ENCODE data around the gene UGT1A9.

The UGT1A9 gene

DNA sequence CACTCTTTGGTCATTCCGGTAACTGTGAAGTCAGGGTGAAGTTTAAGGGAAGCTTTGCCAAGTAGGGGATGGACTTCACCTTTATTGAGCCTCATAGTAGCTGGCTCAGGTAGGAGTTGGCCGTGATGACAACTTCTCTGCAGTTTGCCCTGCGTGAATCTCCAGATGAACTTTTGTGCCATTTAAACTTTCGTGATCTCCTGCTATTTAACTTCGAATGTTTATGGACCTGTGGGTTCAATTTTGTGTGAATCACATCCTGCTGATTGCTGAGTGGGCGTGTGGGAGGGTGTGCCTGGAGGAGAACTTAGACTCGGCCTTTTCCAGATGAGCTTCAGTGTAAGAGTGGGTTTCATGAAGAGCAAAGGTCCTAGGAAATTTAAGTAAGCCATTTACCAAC, 92.6 kb downstream of the UGT1A9 start:
- no peak for DNase-seq

DNA sequence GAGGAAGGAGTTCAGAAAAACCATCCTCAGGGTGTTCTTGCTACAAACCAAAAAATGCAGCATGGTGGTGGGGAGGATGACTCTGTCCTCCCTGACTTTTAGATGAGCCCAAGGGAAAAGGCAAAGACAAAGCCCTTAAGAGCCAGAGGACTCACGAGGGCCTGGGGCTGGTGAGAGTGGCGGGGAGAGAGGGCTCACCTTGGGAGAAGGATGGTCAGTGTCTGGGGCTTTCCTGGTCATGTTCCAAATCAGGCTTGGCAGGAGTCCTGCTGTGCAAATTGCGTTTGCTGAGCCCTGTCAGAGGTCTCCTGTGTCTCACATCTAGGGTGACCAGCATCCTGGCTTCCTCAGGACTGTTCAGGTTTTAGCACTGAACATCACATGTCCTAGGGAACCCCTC, 93.1 kb downstream of the UGT1A9 start:
- DNase-seq, result no peak

DNA sequence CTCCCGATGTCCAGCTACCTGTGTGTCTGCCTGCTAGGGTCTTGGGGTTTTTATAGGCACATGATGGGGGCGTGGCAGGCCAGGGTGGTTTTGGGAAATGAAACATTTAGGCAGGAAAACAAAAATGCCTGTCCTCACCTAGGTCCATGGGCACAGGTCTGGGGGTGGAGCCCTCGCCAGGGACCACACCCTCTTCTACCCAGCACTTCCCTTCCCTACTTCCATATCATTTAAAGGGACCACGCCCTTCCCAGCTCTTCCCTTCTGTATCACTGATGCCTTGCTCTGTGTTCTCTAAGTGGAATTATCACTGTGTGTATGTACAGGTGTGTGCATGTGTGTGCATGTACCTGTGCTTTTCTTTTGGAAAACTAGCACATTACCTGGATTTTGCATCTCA, 94.7 kb downstream of the UGT1A9 start:
- no peak for DNase-seq

DNA sequence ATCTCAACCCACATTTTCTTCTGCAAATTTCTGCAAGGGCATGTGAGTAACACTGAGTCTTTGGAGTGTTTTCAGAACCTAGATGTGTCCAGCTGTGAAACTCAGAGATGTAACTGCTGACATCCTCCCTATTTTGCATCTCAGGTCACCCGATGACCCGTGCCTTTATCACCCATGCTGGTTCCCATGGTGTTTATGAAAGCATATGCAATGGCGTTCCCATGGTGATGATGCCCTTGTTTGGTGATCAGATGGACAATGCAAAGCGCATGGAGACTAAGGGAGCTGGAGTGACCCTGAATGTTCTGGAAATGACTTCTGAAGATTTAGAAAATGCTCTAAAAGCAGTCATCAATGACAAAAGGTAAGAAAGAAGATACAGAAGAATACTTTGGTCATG, 96.4 kb downstream of the UGT1A9 start:
- no peak for DNase-seq

DNA sequence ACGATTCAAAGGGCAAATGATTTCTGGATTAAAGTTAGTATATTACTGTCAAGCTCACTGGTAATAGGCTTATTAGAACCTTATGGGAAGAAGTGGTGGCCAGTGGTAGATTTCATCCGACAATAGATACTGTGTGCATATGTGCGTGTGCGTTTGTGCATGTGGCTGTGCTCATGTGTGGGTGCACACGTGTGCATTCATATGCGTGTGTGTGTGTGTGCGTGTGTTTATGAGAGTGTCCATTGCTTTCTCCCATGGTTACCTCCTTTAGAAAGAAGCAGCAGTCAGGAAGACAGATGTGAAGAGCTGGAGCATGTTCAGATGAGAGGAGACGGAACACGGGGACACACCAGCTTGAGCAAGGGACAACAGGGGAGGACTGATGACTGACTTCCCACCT, 97.6 kb downstream of the UGT1A9 start:
- DNase-seq, result no peak

DNA sequence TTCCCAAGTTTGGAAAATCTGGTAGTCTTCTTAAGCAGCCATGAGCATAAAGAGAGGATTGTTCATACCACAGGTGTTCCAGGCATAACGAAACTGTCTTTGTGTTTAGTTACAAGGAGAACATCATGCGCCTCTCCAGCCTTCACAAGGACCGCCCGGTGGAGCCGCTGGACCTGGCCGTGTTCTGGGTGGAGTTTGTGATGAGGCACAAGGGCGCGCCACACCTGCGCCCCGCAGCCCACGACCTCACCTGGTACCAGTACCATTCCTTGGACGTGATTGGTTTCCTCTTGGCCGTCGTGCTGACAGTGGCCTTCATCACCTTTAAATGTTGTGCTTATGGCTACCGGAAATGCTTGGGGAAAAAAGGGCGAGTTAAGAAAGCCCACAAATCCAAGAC, 100.5 kb downstream of the UGT1A9 start:
- no peak for DNase-seq

DNA sequence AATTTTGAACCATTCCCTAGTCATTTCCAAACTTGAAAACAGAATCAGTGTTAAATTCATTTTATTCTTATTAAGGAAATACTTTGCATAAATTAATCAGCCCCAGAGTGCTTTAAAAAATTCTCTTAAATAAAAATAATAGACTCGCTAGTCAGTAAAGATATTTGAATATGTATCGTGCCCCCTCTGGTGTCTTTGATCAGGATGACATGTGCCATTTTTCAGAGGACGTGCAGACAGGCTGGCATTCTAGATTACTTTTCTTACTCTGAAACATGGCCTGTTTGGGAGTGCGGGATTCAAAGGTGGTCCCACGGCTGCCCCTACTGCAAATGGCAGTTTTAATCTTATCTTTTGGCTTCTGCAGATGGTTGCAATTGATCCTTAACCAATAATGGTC, 100.9 kb downstream of the UGT1A9 start:
- DNase-seq, result no peak

DNA sequence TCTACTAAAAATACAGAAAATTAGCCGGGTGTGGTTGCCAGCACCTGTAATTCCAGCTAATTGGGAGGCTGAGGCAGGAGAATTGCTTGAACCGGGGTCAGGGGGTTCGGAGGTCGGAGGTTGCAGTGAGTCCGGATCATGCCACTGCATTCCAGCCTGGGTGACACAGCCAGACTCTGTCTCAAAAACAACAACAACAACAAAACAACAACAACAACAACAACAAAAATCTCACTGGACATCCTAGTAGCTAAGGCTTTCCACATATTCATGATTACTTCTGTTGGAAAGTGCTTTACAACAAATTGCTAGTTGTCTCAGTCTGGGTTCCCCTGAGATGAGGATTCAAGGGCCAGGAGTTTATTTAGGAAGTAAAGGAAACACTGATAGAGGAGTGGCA, 102.2 kb downstream of the UGT1A9 start:
- DNase-seq, result no peak

DNA sequence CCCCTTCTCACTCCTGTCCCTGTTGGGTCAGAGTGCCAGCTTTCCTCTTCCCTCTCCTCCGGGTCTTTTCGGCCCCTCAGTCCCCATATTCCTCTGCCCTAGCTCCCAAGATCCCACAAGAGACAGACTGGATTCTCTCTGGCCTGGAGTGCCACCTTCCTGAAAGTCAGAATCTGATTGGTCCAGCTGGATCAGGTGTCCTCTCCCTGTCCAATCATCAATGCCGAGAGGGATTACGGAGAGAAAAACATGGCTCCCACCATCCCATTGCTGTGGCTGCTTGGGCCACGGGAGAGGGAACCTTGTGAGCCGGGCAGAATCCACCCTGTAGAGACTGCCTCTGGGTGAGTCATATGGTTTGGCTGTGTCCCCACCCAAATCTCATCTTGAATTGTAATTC, 103.7 kb downstream of the UGT1A9 start:
- DNase-seq, result no peak

DNA sequence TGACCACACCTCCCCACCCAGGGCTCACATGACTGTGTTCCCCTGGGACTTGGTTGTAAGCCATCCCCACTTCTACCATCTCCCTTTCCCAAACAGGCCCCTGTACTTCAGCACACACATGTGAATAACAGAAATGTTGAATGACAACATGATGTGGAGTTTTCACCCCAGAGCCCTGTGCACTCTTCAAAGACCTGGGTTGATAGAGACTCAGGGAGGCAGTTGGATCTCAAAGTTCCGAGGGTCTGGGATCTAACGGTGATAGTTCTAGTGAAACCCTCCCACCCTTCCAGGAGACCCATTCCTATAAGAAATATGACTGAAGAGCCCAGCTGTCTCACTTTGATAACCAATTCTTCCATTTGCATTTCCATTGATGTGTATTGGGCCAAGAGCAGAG, 106.3 kb downstream of the UGT1A9 start, which contains the start of gene MROH2A:
TSS of gene MROH2A (plus strand) at position 301 of the 400 bp plus-strand sequence. CDS start 1,029 bp downstream, outside the sequence.
- DNase-seq, result no peak

DNA sequence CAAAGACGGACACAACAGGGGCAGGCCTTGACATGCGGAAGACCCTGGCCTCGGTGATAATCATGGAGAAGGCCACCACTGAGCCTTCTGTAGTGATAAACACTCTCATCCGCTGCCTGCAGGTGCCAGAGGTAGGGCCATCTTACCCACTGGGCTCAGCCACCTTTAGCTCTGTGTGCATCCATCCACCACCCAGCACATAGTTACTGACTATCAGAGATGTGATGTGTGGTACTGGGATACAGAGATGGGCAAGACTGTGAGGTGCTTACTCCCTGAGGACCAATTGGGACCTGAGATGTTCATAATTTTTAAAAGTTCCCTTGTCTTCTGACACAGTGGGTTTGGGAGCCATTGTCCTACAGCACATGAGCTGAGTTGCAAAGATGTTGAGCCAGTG, 108.0 kb downstream of the UGT1A9 start:
- DNase-seq, result no peak

DNA sequence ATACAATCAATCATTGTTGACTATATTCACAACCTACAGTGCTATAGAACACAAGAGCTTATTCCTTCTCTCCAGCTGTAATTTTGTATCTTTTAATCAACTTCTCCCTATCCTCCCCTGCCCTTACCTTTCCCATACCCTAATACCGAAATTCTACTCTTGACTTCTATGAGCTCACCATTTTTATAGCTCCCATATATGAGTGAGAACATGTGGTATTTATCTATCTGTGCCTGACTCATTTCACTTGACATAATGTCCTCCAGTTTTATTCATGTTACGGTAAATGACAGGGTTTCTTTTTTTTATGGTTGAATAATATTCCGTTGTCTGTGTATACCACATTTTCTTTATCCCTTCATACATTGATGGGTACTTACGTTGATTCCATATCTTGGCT, 109.1 kb downstream of the UGT1A9 start:
- DNase-seq, result no peak

DNA sequence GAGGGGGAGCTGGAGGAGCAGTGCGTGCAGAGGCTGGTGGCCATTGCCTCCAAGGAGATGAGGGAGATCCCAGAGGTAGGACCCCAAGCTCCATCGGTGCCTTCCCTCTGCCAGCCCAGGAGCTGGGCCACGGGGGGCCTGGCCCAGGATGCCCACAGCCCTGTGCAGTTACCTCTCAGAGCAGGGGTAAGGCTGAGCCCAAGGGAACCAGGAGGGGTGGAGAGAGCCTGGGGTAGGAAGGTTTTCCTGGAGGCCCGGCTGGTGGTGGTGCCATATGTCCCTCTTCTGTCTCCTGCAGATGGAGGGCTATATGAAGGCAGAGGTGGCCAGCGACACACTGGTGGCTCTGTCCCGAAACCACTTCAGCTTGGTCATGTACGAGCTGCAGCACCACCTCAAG, 117.9 kb downstream of the UGT1A9 start:
- no peak for DNase-seq

DNA sequence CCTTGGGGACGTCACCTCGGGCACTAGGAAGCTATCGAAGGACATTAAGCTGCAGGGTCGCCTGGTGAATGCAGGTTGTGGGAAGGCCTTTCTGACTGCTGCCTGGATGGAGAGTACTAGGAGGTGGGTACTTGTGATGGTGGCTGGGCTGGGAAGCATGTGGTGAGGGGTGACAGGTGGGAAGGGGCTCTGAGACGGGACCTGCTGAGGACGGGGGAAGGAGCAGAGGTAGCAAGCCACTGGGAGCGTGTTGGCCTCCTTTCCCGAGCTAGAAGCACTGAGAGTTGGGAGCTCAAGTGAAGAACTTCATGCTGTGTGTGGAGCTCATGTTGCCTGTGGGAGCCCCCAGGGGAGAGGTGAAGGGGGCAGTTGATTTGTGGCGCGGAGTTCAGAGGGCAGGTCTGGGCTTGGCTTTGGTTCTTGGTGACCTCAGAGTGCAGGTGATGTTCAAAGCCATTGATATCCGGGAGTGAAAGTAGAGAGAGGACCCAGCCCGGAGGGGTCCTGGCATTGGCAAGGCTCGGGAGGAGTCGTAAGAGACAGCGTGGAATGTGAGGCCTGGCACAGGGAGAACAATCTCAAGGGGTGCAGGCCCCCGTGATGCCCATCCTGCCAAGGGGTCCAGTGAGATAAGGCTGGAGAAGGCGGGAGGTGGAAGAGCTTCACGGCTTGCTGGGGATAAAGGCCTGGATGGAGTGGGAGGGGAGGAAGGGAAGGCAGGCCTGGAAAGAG, 119.6 kb downstream of the UGT1A9 start:
- no peak for DNase-seq

DNA sequence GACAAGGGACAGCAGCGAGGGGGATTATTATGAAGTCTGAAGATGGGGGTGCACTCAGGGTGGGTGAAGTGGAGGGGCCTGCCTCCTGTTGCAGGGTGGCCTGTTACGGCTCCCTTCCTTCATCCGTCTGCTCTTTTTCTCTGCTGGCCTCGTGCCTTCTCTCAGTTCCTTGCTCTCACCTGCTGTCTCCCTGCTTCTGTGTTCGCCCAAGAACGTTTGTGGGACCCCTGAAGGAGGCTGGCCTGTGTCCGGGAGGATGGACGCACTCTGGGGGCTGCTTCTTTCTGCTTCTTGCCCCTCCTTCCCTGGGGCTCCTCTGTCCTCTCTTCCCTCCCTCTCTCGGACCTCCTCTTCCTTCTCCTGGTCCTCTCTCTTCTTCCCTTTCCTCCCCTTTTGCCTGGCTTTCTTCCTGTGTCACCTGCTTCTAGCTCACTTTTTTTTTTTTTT, 120.2 kb downstream of the UGT1A9 start:
- no peak for DNase-seq

DNA sequence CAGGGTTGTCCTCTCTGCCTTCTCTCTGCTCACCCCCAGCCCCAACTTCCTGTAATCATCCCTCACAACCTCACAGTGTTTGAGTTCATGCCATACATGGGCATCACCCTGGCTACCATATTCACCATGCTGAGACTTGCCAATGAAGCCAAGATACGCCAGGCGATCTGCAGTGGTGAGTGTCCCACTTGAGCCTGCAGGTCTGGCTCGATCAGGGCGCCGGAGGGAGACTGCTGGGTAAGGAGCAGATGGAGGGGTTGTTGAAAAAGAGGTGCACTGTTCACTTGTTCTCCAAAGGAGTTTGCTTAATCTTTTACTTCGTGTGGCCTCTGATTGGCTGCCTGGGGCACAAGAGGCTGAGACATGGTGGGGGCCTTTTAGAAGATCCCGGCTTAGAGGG, 121.0 kb downstream of the UGT1A9 start:
- no peak for DNase-seq

DNA sequence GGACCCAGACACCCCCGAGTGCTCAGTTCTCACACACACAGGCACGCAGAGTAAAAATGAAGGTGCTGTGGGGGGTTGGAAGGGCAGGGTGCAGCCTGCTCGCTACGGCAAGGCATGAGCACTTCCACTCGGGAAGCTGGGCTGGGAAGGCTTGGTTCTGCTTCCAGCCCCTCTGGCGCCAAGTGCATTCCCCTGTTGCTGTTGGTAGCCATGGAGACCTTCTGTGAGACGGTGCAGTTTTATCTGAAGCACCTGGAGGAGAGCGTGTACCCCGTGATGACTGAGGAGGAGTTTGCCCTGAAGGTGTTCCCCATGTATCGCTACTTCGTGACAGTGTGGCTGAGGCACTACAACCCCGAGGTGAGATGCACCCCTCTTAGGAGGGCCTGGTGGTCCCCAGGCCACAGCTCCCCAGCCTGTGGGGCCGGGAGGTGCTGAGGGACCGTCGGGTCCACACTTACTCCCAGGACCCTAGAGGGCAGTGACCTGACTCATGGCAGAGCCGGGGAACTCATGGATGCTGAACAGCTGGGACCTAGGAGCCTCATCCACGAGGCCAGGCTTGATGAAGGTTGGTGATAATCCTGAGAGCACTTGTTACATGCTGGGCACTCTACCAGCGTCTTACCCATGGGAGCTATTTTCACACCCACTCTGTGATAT, 121.9 kb downstream of the UGT1A9 start:
- no peak for DNase-seq

DNA sequence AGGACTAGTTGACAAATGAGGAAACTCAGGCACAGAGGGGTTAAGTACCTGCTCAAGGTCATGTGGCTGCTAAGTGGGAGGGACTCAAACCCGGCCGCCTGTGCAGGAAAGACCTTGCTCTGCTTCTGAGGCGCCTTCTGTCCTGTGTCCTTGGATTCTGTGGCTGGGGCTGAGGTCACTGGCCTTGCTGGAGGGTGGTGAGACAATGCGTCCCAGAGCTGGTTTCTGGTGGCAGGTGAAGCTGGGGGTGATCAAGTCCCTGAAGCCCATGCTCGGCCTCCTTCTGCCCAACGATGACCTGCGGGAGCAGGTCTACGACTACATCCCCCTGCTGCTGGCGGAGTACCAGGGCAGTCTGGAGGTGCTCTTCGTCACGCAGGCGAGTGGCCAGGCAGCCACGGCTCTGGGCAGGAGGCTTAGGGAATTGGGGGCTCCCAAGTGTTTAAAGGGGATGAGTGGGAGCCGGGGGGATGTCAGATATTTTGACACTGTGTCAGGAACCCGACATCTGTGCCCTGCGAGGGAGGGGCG, 122.5 kb downstream of the UGT1A9 start:
- DNase-seq, result no peak

DNA sequence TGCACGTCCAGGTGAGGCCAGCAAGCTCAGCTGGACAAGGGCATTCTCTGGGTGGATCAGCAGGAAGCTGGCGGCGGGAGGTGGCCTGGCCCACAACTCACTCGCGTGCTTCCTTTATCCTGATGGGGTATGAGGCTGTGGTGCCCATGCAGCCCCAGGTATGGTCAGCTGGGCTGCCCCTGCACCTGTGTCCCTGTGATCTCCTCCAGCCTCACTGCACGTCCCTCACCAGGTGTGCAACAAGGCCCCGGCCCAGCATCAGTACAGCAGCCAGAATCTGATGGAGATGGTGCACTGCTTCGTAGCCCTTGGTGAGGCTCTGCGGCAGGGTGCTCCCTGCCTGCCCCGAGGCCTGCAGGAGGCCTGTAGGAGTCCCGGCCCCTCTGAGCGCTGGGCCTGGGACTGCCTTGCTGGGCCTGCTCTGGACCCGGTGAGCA, 124.1 kb downstream of the UGT1A9 start:
- no peak for DNase-seq

DNA sequence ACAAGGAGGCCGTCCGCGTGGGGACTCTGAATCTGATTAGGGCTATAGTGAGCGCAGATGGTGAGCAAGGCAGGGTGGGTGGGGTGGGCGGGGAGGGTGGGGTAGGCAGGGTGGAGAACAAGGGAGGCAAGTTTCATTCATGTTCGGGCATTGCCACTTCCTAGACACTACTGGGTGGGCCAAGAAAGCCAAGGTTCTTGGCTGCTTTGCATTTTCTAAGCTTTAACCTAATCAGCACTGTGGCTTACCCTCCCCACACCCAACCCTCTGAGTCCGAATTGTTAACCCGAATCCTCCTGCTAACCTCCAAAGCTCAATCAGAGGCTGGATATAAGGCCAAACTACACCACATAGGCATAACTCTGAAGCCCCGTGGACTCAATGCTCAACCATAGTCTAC, 124.6 kb downstream of the UGT1A9 start:
- no peak for DNase-seq

DNA sequence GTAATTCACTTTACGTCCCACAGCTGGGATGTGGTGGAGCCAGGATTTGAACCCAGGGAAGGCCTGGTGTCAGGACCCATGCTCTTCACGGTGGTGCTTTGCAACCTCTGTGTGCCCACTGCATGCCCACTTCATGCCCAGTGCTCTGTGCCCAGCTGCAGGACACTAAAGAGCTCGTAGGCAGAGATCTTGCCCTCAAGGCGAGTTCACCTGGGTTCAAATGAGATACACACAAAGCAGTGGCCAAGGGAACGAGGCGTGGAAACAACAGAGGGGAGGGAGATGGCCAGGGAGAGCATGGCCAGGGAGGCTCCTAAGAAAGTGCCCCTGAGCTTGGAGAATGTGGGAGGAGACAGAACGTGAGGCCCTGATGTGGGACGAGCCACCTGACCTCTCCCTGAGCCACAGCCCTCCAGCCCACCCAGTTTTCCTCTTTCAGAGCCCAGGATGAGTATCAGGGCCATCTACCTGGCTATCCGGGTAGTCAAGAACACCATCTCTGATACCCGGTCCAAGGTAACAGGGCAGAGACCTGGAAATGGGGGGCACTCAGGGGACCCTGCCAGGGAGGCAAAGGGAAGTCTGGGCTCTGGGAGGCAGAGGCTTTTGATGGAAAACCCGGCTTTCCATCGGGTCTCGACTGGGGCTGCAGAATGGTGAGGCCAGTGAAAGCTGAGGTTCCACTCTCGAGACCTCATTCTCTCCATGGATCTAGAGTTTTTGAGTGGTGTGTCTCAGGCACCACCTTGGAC, 126.8 kb downstream of the UGT1A9 start:
- DNase-seq, result no peak

DNA sequence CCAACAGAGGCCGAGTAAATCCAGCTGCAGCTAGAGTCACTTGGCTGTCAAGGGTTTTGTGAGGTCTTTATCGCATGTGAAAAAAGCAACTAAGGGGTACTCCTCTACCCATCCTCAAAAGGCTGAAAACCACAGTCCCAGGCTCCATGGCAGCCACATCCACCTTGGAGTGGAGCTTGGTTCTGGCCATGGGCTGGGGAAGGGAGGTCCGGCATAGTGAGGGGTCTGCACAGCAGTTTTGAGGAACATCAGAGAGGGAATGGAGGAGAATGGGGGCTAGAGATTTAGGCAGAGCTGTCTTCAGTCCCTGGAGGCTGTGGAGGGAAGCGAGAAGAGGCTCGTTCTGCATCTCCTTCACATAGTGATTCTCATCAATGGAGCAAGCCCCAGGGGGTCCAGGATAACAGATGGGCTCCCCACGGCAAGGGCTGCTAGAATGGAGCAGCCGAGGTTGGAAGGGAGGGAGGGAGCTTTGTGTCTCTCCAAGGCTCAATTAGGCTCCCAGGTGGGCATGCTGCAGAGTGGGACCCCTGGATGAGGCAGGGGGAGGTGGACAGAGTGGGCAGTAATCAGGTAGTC, 127.5 kb downstream of the UGT1A9 start:
- no peak for DNase-seq

DNA sequence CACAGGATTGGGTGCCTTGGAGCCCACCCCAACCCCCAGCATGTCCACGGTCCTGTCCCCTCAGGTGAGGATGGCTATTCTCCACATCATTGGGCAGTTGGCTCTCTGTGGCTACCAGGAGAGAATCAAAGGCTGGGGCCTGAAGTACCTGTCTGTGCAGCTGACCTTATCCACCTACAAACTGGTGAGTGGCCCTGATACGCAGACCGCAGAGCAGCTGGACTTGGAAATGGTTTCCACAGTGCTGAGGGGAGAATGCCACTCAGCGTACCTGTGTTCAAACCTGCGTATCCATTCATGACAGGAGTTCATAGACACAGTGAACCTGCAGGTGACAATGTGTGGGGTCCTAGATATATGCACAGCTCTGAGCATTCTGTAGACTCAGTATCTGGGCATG, 128.0 kb downstream of the UGT1A9 start:
- no peak for DNase-seq

Data from CD4-positive, alpha-beta T cell treated with Interleukin-17A for 4 hours (primary cell).